GM12878 (cell line): ENCODE measurements around the gene SEC63. TPM values are rescaled to one million over a fixed set of nuclear protein-coding genes. Genes with fewer than 3 reads are reported as not detected.
A peak's percentile ranks its signal among the peaks of the same experiment; 100 is the strongest.

Experiments used
- ATAC-seq: fragments of 200-7000 bp; cut with Tn5 transposase; 3 replicates; pipeline ENCODE4 v1.9.1; 2020; ENCODE audit warnings: mild to moderate bottlenecking, moderate library complexity
- BruUV-seq: library from RNA; stranded (reverse); fragments of 400-500 nt; replicated peaks from 2 replicates; lab custom pipeline; 2021; lab: Mats Ljungman, UMichigan
- CTCF ChIA-PET: fragments of 300-600 bp; sonication (Branson Sonifier 250); formaldehyde crosslinking; extraction: SDS; loops from one replicate; lab custom pipeline; 2021; ENCODE audit warnings: inconsistent platforms; lab: Yijun Ruan, JAX
- POLR2A ChIA-PET: fragments of 350-600 bp; formaldehyde crosslinking; extraction: SDS; loops from one replicate; lab custom pipeline; 2021; ENCODE audit warnings: inconsistent platforms; lab: Charles Lee
- RAD21 ChIA-PET: fragments of 300-600 bp; sonication (Branson Sonifier 250); formaldehyde crosslinking; loops from one replicate; lab custom pipeline; 2023; ENCODE audit warnings: antibody characterized with exemption; ENCODE audit not compliant: unreplicated experiment; lab: Charles Lee
- SMC1A ChIA-PET: fragments of 300-600 bp; sonication (Branson Sonifier 250); formaldehyde crosslinking; loops from one replicate; lab custom pipeline; 2023; ENCODE audit not compliant: unreplicated experiment, uncharacterized antibody; lab: Charles Lee
- DNase-seq: peaks from one replicate; pipeline ENCODE4 v3.0.0-alpha.2; 2011; ENCODE audit warnings: low read depth, low spot score
- FAIRE-seq: peaks from 3 replicates; lab custom pipeline; 2011; peaks lifted over from hg19 to GRCh38; lab: Jason Lieb, UNC
- H2AFZ ChIP-seq: 2 replicates; pipeline ENCODE4 v1.6.0; 2011; ENCODE audit warnings: low read depth, low read length, control low read depth; ENCODE audit not compliant: control insufficient read depth
- H3K27ac ChIP-seq: 2 replicates; pipeline ENCODE4 v1.5.1; 2011; ENCODE audit warnings: control low read depth; ENCODE audit not compliant: control insufficient read depth, insufficient read depth
- H3K27me3 ChIP-seq, 2 experiments: replicated peaks in 1 of 2; 2 replicates each; pipeline versions ENCODE4 v1.6.0 to v1.6.1; 2011; ENCODE audit warnings: low read length in 1 of 2; ENCODE audit not compliant: control insufficient read depth in 2 of 2, insufficient read depth in 2 of 2
- H3K36me3 ChIP-seq, 2 experiments: 2 replicates each; pipeline ENCODE4 v1.5.1; 2011; ENCODE audit warnings: low read length in 1 of 2; ENCODE audit not compliant: control insufficient read depth in 2 of 2, insufficient read depth in 2 of 2
- H3K4me1 ChIP-seq: 2 replicates; pipeline ENCODE4 v1.6.1; 2011; ENCODE audit warnings: mild to moderate bottlenecking, low read length, moderate library complexity, mixed read lengths; ENCODE audit not compliant: control insufficient read depth, insufficient read depth
- H3K4me2 ChIP-seq: 2 replicates; pipeline ENCODE4 v1.6.0; 2011; ENCODE audit warnings: control low read depth; ENCODE audit not compliant: control insufficient read depth, insufficient read depth
- H3K4me3 ChIP-seq: fragments of 200-600 bp; sonication (generic); 2 replicates; pipeline ENCODE4 v1.5.1; 2016
- H3K79me2 ChIP-seq: 2 replicates; pipeline ENCODE4 v1.6.0; 2011; ENCODE audit warnings: low read length; ENCODE audit not compliant: control insufficient read depth, insufficient read depth
- H3K9ac ChIP-seq: 2 replicates; pipeline ENCODE4 v1.8.0; 2011; ENCODE audit warnings: low read length, control low read depth, mixed read lengths; ENCODE audit not compliant: control insufficient read depth, insufficient read depth
- H3K9me3 ChIP-seq: replicated peaks from 3 replicates; pipeline ENCODE4 v1.5.1; 2011; ENCODE audit warnings: mild to moderate bottlenecking, low read length; ENCODE audit not compliant: control insufficient read depth, insufficient read depth
- H4K20me1 ChIP-seq: 2 replicates; pipeline ENCODE4 v1.6.0; 2011; ENCODE audit not compliant: control insufficient read depth, insufficient read depth
- CREB1 ChIP-seq: IDR thresholded peaks from 2 replicates; pipeline ENCODE4 v1.6.1; 2012; ENCODE audit warnings: low read depth, mild to moderate bottlenecking, inconsistent platforms
- EED ChIP-seq: sonication (generic); IDR thresholded peaks from 2 replicates; pipeline ENCODE4 v1.6.1; 2016; ENCODE audit warnings: antibody characterized with exemption, low read depth
- RAD51 ChIP-seq: fragments of 450-650 bp; IDR thresholded peaks from 2 replicates; pipeline ENCODE4 v1.6.1; 2016; ENCODE audit warnings: moderate library complexity, mild to moderate bottlenecking, inconsistent platforms
- SRF ChIP-seq, 2 experiments: IDR thresholded peaks; 2 replicates each; pipeline ENCODE4 v1.6.1; 2011; ENCODE audit warnings: low read depth in 2 of 2, low read length in 2 of 2, mild to moderate bottlenecking in 1 of 2, moderate library complexity in 1 of 2
- ZBED1 ChIP-seq: IDR thresholded peaks from 2 replicates; pipeline ENCODE4 v1.6.1; 2016; ENCODE audit warnings: borderline replicate concordance
- ZNF274 ChIP-seq: IDR thresholded peaks from one replicate; pipeline ENCODE4 v1.8.0; 2011; ENCODE audit not compliant: insufficient read length, insufficient read depth
- WGBS: methylation state at CpG from one replicate; pipeline ENCODE4 v1.1.6; 2016; ENCODE audit warnings: low lambda C conversion rate; ENCODE audit not compliant: insufficient replicate concordance, insufficient coverage; ENCODE audit errors: missing lambda C conversion rate; 5-methylcytosine and 5-hydroxymethylcytosine counted together
- in situ Hi-C: fragments of 300-500 bp; cut with MboI; formaldehyde crosslinking; loops from 9 replicates; pipeline ENCODE4 v1.14.3; 2018; ENCODE audit warnings: mixed read lengths
- intact Hi-C: fragments of 100-400 bp; cut with micrococcal nuclease; formaldehyde crosslinking; loops from one replicate; pipeline ENCODE4 v1.14.2; 2022; ENCODE audit not compliant: unreplicated experiment
- polyA plus RNA-seq, 11 experiments: library from polyadenylated mRNA; depleted of rRNA in 4 of 11; unstranded in 6 of 11; stranded (reverse) in 5 of 11; fragments of >200 nt; fragmentation: Nextera tagmentation in 4 of 11; fragmentation: Illumina TruSeq in 1 of 11; extraction: Ambion mirVana in 4 of 11; extraction: Trizol in 1 of 11; gene quantifications; 1 replicate in 1 of 11; 2 replicates in 10 of 11; pipeline versions ENCODE4 v1.2.1 to v1.2.3, GENCODE V29; 2011 to 2016; ENCODE audit warnings: inconsistent platforms in 2 of 11, missing spikeins in 2 of 11, low read depth in 1 of 11
- total RNA-seq, 4 experiments: library from RNA; depleted of rRNA in 3 of 4; stranded (reverse); fragments of >200 nt in 3 of 4; fragmentation: Illumina TruSeq in 1 of 4; extraction: Trizol in 1 of 4; gene quantifications; 2 replicates each; pipeline versions ENCODE4 v1.2.1 to v1.2.3, GENCODE V29; 2013 to 2021
- TF ChIP-seq, protein P1 (sequence below), 3 experiments: IDR thresholded peaks in 2 of 3; conservative IDR thresholded peaks in 1 of 3; 2 replicates each; pipeline ENCODE4 v1.5.1; 2011; ENCODE audit warnings: low read depth in 3 of 3, low read length in 3 of 3, mild to moderate bottlenecking in 3 of 3, control low read depth in 2 of 3, moderate library complexity in 2 of 3, inconsistent platforms in 1 of 3, mixed read lengths in 1 of 3; ENCODE audit not compliant: control insufficient read depth in 2 of 3, insufficient read depth in 1 of 3; ENCODE audit errors: extremely low read depth in 1 of 3
- TF ChIP-seq, protein P2 (sequence below): IDR thresholded peaks from 2 replicates; pipeline ENCODE4 v1.6.1; 2012; ENCODE audit warnings: improper control_type of control experiment, low read depth, low read length; ENCODE audit not compliant: insufficient replicate concordance
- TF ChIP-seq, protein P3 (sequence below): IDR thresholded peaks from 2 replicates; pipeline ENCODE4 v1.6.1; 2012; ENCODE audit warnings: mild to moderate bottlenecking, low read depth, low read length

SEC63 gene
- total and polyA plus RNA-seq, 10 of the 15 experiments (the other 5 are each of a cell fraction or from before 2014, with no cell fraction given) = 10.1 to 87.0 (median 34.3) TPM

DNA sequence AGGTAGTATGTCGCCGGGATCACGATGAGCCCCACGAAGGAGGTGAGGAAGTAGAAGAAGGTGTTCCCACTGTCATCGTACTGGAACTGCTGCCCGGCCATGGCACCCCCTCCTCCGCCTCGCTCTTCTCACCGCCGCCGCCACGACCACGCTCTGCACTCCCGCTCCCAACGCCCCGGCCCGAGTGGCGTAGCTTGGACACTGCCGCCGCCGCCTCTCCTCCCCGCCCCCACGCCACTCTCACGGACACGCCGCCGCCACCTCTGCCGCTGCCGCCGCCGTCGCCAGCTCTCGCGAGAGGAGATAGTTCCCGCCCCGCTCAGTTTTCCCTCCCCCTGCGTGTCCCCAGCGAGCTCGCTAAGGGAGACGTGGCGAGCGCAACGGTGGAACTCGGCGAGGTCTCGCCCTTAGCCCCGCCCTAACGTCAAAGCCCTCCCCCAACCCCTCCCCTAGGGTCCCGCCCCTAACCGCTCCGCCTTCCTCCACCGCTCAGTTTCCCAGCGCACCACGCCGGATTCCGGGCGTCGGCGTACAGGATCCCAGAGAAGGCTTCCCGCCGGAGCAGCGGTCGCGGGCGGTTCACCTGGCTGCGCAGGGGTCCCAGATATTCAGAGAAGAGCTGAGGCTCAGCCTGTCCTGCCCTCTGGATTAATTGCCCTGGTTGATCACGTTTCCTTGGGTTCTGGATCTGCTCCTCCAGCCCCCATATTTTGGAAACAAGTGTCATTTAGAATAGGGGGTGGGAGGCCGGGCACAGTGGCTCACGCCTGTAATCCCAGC lies at the start of gene SEC63 (continued):
- TF ChIP-seq CREB1 = peak; percentile 58; the same call in 1 of the 2 replicates

DNA sequence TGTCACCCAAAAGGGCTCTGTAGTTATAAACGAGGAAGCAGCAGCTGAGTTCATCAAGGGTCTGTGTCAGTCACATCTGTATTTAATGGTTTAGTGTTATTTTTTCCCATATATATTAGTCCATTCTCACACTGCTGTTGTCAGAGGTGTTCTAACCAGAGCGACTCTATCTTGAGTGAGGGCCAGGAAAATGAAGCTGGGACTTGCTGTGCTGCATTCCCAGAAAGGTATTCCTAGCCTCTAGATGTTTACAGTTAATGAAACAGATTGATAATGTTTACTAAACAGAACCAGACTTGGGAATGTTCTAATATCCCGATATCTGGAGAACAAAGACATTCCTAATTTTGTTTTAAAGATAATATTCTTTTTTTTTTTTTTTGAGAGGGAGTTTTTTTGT lies 48.0 kb upstream of the SEC63 start:
- no peaks in the 10 kb centered on the region for H3K36me3 ChIP-seq
- H3K27ac ChIP-seq = no peak overlapping the region
- ChIA-PET SMC1A (no interaction called here), RAD21 (no interaction called here), POLR2A (no interaction called here), CTCF (interaction anchor here (0.6 kb wide), 1 partner anchor 35 kb away, joined by 3 read pairs; no protein-coding TSS in a partner anchor)
- H4K20me1 ChIP-seq = no peaks in the 10 kb centered on the region
- DNase-seq = no peak
- no TSS peak for BruUV-seq
- H3K9ac ChIP-seq = no peak overlapping the region
- no peak overlapping the region for H2AFZ ChIP-seq
- no peak for ATAC-seq
- 46% methylated on average over 3 of the region's 3 CpGs for WGBS
- intact Hi-C loops (no loop called here), in situ Hi-C loops (no loop called here)
- H3K4me2 ChIP-seq = no peak overlapping the region
- H3K79me2 ChIP-seq = no peaks in the 10 kb centered on the region
- H3K9me3 ChIP-seq = no peaks in the 10 kb centered on the region; the same call in 1 of the 3 replicates
- H3K27me3 ChIP-seq = no peaks in the 10 kb centered on the region; a peak in 1 of 4 replicates
- no peaks in the 10 kb centered on the region for H3K4me1 ChIP-seq
- H3K4me3 ChIP-seq = no peak overlapping the region
- no peak for FAIRE-seq
- no peak for TF ChIP-seq ZBED1
- no peak for TF ChIP-seq ZNF274
- TF ChIP-seq EED = no peak
- TF ChIP-seq, protein P1, sequence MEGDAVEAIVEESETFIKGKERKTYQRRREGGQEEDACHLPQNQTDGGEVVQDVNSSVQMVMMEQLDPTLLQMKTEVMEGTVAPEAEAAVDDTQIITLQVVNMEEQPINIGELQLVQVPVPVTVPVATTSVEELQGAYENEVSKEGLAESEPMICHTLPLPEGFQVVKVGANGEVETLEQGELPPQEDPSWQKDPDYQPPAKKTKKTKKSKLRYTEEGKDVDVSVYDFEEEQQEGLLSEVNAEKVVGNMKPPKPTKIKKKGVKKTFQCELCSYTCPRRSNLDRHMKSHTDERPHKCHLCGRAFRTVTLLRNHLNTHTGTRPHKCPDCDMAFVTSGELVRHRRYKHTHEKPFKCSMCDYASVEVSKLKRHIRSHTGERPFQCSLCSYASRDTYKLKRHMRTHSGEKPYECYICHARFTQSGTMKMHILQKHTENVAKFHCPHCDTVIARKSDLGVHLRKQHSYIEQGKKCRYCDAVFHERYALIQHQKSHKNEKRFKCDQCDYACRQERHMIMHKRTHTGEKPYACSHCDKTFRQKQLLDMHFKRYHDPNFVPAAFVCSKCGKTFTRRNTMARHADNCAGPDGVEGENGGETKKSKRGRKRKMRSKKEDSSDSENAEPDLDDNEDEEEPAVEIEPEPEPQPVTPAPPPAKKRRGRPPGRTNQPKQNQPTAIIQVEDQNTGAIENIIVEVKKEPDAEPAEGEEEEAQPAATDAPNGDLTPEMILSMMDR (IDR thresholded peaks at IDR 0.05 in 2 of 3, conservative IDR thresholded peaks at IDR 0.05 in 1 of 3; ENCODE audit: control insufficient read depth in 2 of 3, extremely low read depth in 1 of 3, insufficient read depth in 1 of 3, low read depth in 3 of 3, low read length in 3 of 3) = no peak
- TF ChIP-seq RAD51 = no peak
- no peak for TF ChIP-seq SRF (IDR thresholded peaks at IDR 0.05; ENCODE audit: low read depth in 2 of 2, low read length in 2 of 2)
- TF ChIP-seq, protein P2, sequence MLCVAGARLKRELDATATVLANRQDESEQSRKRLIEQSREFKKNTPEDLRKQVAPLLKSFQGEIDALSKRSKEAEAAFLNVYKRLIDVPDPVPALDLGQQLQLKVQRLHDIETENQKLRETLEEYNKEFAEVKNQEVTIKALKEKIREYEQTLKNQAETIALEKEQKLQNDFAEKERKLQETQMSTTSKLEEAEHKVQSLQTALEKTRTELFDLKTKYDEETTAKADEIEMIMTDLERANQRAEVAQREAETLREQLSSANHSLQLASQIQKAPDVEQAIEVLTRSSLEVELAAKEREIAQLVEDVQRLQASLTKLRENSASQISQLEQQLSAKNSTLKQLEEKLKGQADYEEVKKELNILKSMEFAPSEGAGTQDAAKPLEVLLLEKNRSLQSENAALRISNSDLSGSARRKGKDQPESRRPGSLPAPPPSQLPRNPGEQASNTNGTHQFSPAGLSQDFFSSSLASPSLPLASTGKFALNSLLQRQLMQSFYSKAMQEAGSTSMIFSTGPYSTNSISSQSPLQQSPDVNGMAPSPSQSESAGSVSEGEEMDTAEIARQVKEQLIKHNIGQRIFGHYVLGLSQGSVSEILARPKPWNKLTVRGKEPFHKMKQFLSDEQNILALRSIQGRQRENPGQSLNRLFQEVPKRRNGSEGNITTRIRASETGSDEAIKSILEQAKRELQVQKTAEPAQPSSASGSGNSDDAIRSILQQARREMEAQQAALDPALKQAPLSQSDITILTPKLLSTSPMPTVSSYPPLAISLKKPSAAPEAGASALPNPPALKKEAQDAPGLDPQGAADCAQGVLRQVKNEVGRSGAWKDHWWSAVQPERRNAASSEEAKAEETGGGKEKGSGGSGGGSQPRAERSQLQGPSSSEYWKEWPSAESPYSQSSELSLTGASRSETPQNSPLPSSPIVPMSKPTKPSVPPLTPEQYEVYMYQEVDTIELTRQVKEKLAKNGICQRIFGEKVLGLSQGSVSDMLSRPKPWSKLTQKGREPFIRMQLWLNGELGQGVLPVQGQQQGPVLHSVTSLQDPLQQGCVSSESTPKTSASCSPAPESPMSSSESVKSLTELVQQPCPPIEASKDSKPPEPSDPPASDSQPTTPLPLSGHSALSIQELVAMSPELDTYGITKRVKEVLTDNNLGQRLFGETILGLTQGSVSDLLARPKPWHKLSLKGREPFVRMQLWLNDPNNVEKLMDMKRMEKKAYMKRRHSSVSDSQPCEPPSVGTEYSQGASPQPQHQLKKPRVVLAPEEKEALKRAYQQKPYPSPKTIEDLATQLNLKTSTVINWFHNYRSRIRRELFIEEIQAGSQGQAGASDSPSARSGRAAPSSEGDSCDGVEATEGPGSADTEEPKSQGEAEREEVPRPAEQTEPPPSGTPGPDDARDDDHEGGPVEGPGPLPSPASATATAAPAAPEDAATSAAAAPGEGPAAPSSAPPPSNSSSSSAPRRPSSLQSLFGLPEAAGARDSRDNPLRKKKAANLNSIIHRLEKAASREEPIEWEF = no peak
- TF ChIP-seq, protein P3, sequence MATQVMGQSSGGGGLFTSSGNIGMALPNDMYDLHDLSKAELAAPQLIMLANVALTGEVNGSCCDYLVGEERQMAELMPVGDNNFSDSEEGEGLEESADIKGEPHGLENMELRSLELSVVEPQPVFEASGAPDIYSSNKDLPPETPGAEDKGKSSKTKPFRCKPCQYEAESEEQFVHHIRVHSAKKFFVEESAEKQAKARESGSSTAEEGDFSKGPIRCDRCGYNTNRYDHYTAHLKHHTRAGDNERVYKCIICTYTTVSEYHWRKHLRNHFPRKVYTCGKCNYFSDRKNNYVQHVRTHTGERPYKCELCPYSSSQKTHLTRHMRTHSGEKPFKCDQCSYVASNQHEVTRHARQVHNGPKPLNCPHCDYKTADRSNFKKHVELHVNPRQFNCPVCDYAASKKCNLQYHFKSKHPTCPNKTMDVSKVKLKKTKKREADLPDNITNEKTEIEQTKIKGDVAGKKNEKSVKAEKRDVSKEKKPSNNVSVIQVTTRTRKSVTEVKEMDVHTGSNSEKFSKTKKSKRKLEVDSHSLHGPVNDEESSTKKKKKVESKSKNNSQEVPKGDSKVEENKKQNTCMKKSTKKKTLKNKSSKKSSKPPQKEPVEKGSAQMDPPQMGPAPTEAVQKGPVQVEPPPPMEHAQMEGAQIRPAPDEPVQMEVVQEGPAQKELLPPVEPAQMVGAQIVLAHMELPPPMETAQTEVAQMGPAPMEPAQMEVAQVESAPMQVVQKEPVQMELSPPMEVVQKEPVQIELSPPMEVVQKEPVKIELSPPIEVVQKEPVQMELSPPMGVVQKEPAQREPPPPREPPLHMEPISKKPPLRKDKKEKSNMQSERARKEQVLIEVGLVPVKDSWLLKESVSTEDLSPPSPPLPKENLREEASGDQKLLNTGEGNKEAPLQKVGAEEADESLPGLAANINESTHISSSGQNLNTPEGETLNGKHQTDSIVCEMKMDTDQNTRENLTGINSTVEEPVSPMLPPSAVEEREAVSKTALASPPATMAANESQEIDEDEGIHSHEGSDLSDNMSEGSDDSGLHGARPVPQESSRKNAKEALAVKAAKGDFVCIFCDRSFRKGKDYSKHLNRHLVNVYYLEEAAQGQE = no peak
